ENCODE measurements around the gene UBE2H.

DNA sequence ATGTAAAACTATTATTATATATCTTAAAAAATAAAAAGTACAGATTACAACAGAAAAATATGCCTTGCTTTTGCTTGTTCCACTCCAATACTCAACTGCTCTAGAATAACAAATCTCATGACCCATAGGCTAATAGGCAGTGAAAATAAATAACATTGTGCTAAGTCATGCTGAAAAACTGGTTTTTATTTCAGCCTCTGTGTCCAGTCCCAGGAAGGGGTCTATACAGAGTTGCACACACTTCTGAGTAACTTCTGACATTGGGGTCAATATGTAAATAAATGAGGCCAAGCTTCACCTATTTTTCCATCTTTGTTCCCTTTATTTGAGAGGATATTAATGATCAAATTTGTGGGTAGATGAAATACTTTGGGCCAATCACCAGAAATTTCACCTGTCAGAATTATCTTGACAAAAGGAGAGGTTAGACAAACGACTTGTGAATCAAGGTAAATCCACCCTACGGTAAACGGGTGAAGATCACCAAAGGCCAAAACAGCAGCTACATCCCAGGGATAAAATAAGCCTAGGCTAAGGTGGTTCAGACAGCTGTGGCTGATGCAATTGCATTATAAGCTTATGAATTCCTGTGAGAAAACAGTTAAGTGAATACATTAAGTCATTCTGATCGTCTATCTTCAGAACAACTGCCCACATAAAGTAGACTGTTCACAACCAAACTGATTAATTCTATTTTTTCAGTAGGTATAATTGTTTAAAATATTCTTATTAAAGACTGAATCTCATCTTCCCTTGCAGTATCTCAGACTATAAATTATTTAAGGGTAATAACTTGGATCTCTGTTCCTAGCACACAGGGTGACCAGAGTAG lies 87.5 kb downstream of the UBE2H start:
- TF ChIP-seq, protein P1, sequence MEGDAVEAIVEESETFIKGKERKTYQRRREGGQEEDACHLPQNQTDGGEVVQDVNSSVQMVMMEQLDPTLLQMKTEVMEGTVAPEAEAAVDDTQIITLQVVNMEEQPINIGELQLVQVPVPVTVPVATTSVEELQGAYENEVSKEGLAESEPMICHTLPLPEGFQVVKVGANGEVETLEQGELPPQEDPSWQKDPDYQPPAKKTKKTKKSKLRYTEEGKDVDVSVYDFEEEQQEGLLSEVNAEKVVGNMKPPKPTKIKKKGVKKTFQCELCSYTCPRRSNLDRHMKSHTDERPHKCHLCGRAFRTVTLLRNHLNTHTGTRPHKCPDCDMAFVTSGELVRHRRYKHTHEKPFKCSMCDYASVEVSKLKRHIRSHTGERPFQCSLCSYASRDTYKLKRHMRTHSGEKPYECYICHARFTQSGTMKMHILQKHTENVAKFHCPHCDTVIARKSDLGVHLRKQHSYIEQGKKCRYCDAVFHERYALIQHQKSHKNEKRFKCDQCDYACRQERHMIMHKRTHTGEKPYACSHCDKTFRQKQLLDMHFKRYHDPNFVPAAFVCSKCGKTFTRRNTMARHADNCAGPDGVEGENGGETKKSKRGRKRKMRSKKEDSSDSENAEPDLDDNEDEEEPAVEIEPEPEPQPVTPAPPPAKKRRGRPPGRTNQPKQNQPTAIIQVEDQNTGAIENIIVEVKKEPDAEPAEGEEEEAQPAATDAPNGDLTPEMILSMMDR (IDR thresholded peaks at IDR 0.05) = no peak
- no peak for TF ChIP-seq EZH2 (IDR thresholded peaks at IDR 0.05)

Measured in neural progenitor cell (in vitro differentiated cells).